Activated T-cell treated with anti-CD3 and anti-CD28 coated beads, Interleukin-2, amount 50 U/mL, for 24 hours (primary cell): ENCODE results near the gene MS4A6E.

Source experiments
- DNase-seq: peaks from one replicate; pipeline ENCODE4 v3.0.0-alpha.2; 2020
- H3K27ac Mint-ChIP-seq: 2 replicates; pipeline ENCODE4 v1.8.0; 2020; ENCODE audit warnings: mild to moderate bottlenecking, mixed read lengths
- H3K27me3 Mint-ChIP-seq: 2 replicates; pipeline ENCODE4 v1.8.0; 2020; ENCODE audit warnings: mixed read lengths
- H3K36me3 Mint-ChIP-seq: 2 replicates; pipeline ENCODE4 v1.8.0; 2020; ENCODE audit warnings: low read depth, mixed read lengths
- H3K4me1 Mint-ChIP-seq: 2 replicates; pipeline ENCODE4 v1.8.0; 2020; ENCODE audit warnings: low read depth, mixed read lengths
- H3K4me3 Mint-ChIP-seq: 2 replicates; pipeline ENCODE4 v1.8.0; 2020; ENCODE audit warnings: mild to moderate bottlenecking, moderate library complexity, mixed read lengths
- H3K9me3 Mint-ChIP-seq: 2 replicates; pipeline ENCODE4 v1.8.0; 2020; ENCODE audit warnings: mixed read lengths

MS4A6E gene

DNA sequence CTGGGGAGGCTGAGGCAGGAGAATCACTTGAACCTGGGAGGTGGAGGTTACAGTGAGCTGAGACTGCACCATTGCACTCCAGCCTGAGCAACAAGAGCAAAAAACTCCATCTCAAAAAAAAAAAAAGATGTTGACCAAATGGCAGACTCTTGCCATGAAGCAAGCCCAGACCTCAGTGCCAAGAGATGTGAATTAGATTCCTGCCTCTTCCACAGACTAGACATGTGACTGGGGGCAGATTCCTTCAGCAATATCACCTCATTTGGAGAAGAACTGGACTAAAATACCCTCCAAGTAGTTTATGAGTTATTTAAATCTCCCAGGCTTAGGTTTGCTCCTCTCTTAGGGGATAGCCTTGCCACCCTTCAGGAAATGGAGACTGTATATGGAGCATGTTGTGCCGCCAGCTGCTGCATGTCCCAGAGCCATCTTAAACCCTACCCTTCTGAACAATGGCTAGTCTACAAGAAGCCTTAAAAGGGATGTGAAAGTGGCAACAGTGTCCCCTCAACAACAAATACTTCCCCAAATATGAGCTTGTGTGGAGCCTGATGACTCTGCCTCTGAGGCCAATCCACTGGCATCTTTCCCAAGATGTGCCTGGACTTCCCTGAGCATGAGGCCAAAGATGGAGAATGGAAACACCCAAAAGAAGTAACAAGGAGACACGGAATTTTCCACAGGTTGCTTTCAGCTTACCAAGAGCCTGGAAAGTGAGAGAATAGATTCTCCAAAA lies 50.5 kb downstream of the MS4A6E start:
- no peak overlapping the region for H3K4me3 Mint-ChIP-seq
- peaks cover 7% of the 10 kb centered on the region for H3K4me1 Mint-ChIP-seq

DNA sequence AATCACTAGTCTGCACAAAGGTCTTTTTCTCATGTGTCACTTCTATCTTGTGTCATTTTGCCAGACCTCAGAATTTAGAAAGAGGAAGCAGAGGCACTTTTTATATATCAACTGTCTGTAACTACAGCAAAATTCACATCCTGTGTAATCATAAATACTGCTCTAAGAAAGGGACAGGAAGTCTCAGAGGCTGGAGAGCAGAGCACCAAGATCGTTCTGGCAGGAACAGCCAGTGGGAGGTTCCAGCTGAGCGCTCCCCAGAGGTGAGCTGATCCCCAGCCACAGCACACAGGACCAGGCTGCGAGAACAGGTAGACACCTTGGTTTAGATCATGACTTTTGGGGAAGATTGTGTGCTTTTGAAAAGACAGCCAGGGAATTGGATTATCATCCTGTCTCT lies 51.3 kb downstream of the MS4A6E start, which contains the start of gene MS4A7:
MS4A7 (plus strand) TSS at position 179 of the 400 bp plus-strand sequence. CDS start 4,610 bp downstream, outside the sequence.
- Mint-ChIP-seq H3K36me3 (no peaks in the 10 kb centered on the region), H3K27ac (no peak within 1 kb of the TSS), H3K4me1 (peaks cover 7% of the 10 kb centered on the region), H3K4me3 (no peak within 1 kb of the TSS), H3K27me3 (peaks cover 42% of the 10 kb centered on the region), H3K9me3 (no peaks in the 10 kb centered on the region)
- DNase-seq: no peak

More for the DNA sequence above, 50.5 kb downstream of the MS4A6E start:
- Mint-ChIP-seq H3K36me3 (no peaks in the 10 kb centered on the region), H3K27me3 (peaks cover 45% of the 10 kb centered on the region), H3K27ac (no peak overlapping the region), H3K9me3 (no peaks in the 10 kb centered on the region)
- DNase-seq: no peak

GRCh38 chr11:60389279-60389910 lies 62.3 kb downstream of the MS4A6E start:
- Mint-ChIP-seq H3K36me3 (no peaks in the 10 kb centered on the region), H3K27me3 (peaks cover 15% of the 10 kb centered on the region), H3K27ac (no peak overlapping the region), H3K4me3 (no peak overlapping the region), H3K9me3 (no peaks in the 10 kb centered on the region), H3K4me1 (no peaks in the 10 kb centered on the region)
- no peak for DNase-seq

GRCh38 chr11:60390419-60390818 lies 63.4 kb downstream of the MS4A6E start:
- Mint-ChIP-seq H3K27me3 (peaks cover 15% of the 10 kb centered on the region), H3K4me3 (no peak overlapping the region), H3K9me3 (no peaks in the 10 kb centered on the region), H3K36me3 (no peaks in the 10 kb centered on the region), H3K4me1 (no peaks in the 10 kb centered on the region), H3K27ac (no peak overlapping the region)
- no peak for DNase-seq
